Sigmoid colon (tissue), 7 donors: ENCODE results near the gene NOD2. TPM values are rescaled to one million over a fixed set of nuclear protein-coding genes. Genes with fewer than 3 reads are reported as not detected.

Experiments used
- DNase-seq: peaks from one replicate; pipeline ENCODE4 v3.0.0-alpha.2; 2019
- H3K27ac ChIP-seq, 4 donors: fragments of 200-600 bp; sonication (generic); one replicate each; pipeline ENCODE4 v1.5.1; 2016 to 2019; ENCODE audit warnings: mild to moderate bottlenecking in 1 of 4
- H3K27me3 ChIP-seq, 3 donors: fragments of 200-600 bp; sonication (generic); one replicate each; pipeline ENCODE4 v1.5.1; 2019; ENCODE audit warnings: mild to moderate bottlenecking in 1 of 3
- H3K36me3 ChIP-seq, 4 donors: fragments of 200-600 bp; sonication (generic); one replicate each; pipeline ENCODE4 v1.5.1; 2016 to 2019
- H3K4me1 ChIP-seq, 4 donors: fragments of 200-600 bp; sonication (generic); one replicate each; pipeline ENCODE4 v1.5.1; 2017 to 2019
- H3K4me3 ChIP-seq, 4 donors: fragments of 200-600 bp; sonication (generic); one replicate each; pipeline ENCODE4 v1.5.1; 2017 to 2019; ENCODE audit warnings: mild to moderate bottlenecking in 2 of 4, moderate library complexity in 1 of 4
- H3K9me3 ChIP-seq, 4 donors: fragments of 200-600 bp in 3 of 4; sonication (generic) in 3 of 4; one replicate each; pipeline versions ENCODE4 v1.5.1 to v1.6.1; 2013 to 2019
- EP300 ChIP-seq, 4 donors: sonication (generic); formaldehyde crosslinking; IDR thresholded peaks; one replicate each; pipeline ENCODE4 v1.6.1; 2017; ENCODE audit warnings: antibody characterized with exemption in 4 of 4
- POLR2A ChIP-seq, 2 donors: fragments of 450-650 bp; IDR thresholded peaks; one replicate each; pipeline ENCODE4 v1.6.1; 2016; ENCODE audit warnings: antibody characterized with exemption in 2 of 2, mild to moderate bottlenecking in 2 of 2, moderate library complexity in 2 of 2
- POLR2AphosphoS5 ChIP-seq, 4 donors: sonication (generic); formaldehyde crosslinking; IDR thresholded peaks; one replicate each; pipeline ENCODE4 v1.6.1; 2017; ENCODE audit warnings: antibody characterized with exemption in 4 of 4
- WGBS, 2 donors: extraction: QIAGEN DNeasy Blood & Tissue Kit; methylation state at CpG; one replicate each; pipeline ENCODE4 v1.1.7; 2013; 5-methylcytosine and 5-hydroxymethylcytosine counted together
- intact Hi-C: fragments of 100-400 bp; cut with DNase I; formaldehyde crosslinking; loops from one replicate; pipeline ENCODE4 v1.15.1; 2023
- polyA plus RNA-seq, 3 donors: library from polyadenylated mRNA; stranded (reverse); fragments of 200-250 nt; gene quantifications; one replicate each; pipeline ENCODE4 v1.2.3, GENCODE V29; 2013
- total RNA-seq, 4 donors: library from RNA; depleted of rRNA; stranded (reverse); fragments of >200 nt; gene quantifications; one replicate each; pipeline ENCODE4 v1.1.0, GENCODE V29; 2016
- TF ChIP-seq, protein P1 (sequence below), 4 experiments: fragments of 450-650 bp in 3 of 4; fragments of 200-600 bp in 1 of 4; IDR thresholded peaks; one replicate each; pipeline ENCODE4 v1.5.1; 2016 to 2019; ENCODE audit warnings: antibody characterized with exemption in 4 of 4, mild to moderate bottlenecking in 3 of 4, moderate library complexity in 2 of 4
- donor health status: healthy with polysubstance abuse.
- donor health status: Bipolar disorder and iron deficiency.
- donor health status: healthy.

NOD2 gene
- total and polyA plus RNA-seq, 7 donors, result 0.23 to 3.0 (median 2.5) TPM

DNA sequence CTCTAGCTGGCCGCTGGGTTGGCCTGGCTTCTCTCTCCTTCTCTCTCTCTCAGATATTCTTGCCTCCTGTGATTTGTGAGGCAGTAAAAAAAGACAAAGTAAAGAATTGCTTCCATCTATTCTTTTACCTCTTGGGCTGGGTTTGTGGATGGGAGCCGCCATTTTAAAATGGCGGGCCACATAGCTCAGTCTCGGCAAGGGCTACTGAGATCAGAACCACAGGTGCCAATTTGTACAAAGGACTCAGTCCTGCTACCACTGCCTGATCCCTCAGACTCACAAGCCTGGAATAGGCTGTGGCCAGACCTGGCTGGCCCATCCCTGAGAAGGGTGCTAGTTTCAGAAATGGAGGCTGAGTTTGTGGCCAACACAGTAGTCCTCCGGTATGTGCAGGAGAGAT lies 24.1 kb downstream of the NOD2 start:
- Histone ChIP-seq H3K27ac (no peak overlapping the region), H3K4me1 (peaks cover 0 to under 1% (median 0%) of the 10 kb centered on the region in 4 donors), H3K36me3 (no peaks in the 10 kb centered on the region), H3K27me3 (no peaks in the 10 kb centered on the region), H3K4me3 (no peak overlapping the region), H3K9me3 (no peaks in the 10 kb centered on the region)
- no peak for DNase-seq
- TF ChIP-seq POLR2AphosphoS5 (IDR thresholded peaks at IDR 0.05), result no peak
- TF ChIP-seq POLR2A (IDR thresholded peaks at IDR 0.05), result no peak
- TF ChIP-seq, protein P1, sequence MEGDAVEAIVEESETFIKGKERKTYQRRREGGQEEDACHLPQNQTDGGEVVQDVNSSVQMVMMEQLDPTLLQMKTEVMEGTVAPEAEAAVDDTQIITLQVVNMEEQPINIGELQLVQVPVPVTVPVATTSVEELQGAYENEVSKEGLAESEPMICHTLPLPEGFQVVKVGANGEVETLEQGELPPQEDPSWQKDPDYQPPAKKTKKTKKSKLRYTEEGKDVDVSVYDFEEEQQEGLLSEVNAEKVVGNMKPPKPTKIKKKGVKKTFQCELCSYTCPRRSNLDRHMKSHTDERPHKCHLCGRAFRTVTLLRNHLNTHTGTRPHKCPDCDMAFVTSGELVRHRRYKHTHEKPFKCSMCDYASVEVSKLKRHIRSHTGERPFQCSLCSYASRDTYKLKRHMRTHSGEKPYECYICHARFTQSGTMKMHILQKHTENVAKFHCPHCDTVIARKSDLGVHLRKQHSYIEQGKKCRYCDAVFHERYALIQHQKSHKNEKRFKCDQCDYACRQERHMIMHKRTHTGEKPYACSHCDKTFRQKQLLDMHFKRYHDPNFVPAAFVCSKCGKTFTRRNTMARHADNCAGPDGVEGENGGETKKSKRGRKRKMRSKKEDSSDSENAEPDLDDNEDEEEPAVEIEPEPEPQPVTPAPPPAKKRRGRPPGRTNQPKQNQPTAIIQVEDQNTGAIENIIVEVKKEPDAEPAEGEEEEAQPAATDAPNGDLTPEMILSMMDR (IDR thresholded peaks at IDR 0.05), result no peak
- no peak for TF ChIP-seq EP300 (IDR thresholded peaks at IDR 0.05)
- WGBS, 2 donors, result 90 to 96% methylated on average over 5 of the region's 5 CpGs
- intact Hi-C loops, result no loop called here

GRCh38 chr16:50718061-50718760 lies 24.8 kb downstream of the NOD2 start:
- WGBS, 2 donors, result 80 to 86% methylated on average over 16 of the region's 16 CpGs

GRCh38 chr16:50718761-50719400 lies 25.5 kb downstream of the NOD2 start:
- 39 to 77% methylated on average over 9 of the region's 9 CpGs for WGBS, 2 donors
- H3K9me3 ChIP-seq, result no peaks in the 10 kb centered on the region

More at GRCh38 chr16:50718061-50718760, 24.8 kb downstream of the NOD2 start:
- no peaks in the 10 kb centered on the region for H3K27me3 ChIP-seq
- intact Hi-C loops, result no loop called here
- no peak overlapping the region for H3K27ac ChIP-seq
- DNase-seq, result peak; percentile 41
- peak overlapping the region in 1 of 4 donors; percentile 15 for H3K4me3 ChIP-seq
- no peaks in the 10 kb centered on the region for H3K9me3 ChIP-seq
- TF ChIP-seq, protein P1 (IDR thresholded peaks at IDR 0.05), result no peak
- no peak for TF ChIP-seq EP300 (IDR thresholded peaks at IDR 0.05)
- H3K4me1 ChIP-seq, result no peaks in the 10 kb centered on the region
- H3K36me3 ChIP-seq, result no peaks in the 10 kb centered on the region

GRCh38 chr16:50719401-50720337 lies 26.3 kb downstream of the NOD2 start:
- intact Hi-C loops, result no loop called here
- Histone ChIP-seq H3K4me1 (no peaks in the 10 kb centered on the region), H3K27me3 (no peaks in the 10 kb centered on the region), H3K9me3 (no peaks in the 10 kb centered on the region), H3K4me3 (no peak overlapping the region), H3K36me3 (no peaks in the 10 kb centered on the region), H3K27ac (no peak overlapping the region)
- DNase-seq, result peak; percentile 46
- 26 to 65% methylated on average over 20 of the region's 20 CpGs for WGBS, 2 donors
- TF ChIP-seq EP300 (IDR thresholded peaks at IDR 0.05) (no peak), POLR2AphosphoS5 (IDR thresholded peaks at IDR 0.05) (no peak), POLR2A (IDR thresholded peaks at IDR 0.05) (no peak)
- TF ChIP-seq, protein P1 (IDR thresholded peaks at IDR 0.05), result no peak

More at GRCh38 chr16:50718761-50719400, 25.5 kb downstream of the NOD2 start:
- no peaks in the 10 kb centered on the region for H3K4me1 ChIP-seq
- intact Hi-C loops, result no loop called here
- H3K36me3 ChIP-seq, result no peaks in the 10 kb centered on the region
- peak; percentile 43 for DNase-seq
- TF ChIP-seq, protein P1 (IDR thresholded peaks at IDR 0.05), result no peak
- TF ChIP-seq POLR2AphosphoS5 (IDR thresholded peaks at IDR 0.05), result no peak
- no peak for TF ChIP-seq POLR2A (IDR thresholded peaks at IDR 0.05)
- no peak for TF ChIP-seq EP300 (IDR thresholded peaks at IDR 0.05)
- H3K4me3 ChIP-seq, result no peak overlapping the region
- H3K27me3 ChIP-seq, result no peaks in the 10 kb centered on the region
- H3K27ac ChIP-seq, result no peak overlapping the region
